Fibroblast of upper back skin (primary cell): ENCODE results near the gene C2orf49.
A peak's percentile ranks its signal among the peaks of the same experiment; 100 is the strongest.

Source experiments
- DNase-seq: peaks from one replicate; pipeline ENCODE4 v3.0.0-alpha.2; 2013

C2orf49 gene

DNA sequence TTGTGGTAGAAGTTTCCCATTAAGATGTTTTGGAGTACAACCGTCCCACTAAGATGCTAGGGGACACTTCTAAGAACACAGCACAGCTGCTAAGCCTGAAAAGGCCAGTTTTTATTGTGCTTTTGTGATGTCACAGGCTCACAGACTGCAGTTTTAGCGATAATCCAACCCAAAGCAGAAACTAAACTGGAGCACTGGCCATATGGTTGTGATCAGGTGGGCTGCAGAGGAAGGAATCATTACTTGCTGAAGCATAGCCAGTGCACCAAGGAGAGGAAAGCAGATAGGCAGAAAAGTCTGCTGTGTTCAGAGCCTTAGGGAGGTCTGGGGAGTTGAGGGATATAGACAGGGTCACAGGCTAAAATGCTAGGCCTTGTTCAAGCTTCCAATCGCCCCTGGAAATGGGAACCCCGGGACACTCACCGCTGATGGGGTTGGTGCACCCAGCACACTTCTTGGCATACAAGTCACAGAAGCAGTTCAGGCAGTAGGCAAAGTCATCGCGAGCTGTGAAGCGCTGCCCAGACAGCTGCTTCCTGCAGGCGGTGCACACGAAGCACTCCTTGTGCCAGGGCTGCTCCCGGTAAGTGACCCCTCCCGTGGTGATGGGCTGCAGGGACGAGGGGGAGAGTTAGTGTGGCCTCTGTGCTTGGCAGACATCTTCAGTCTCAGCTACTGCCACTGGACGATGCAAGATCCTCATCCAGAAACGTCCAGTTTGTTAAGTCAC lies 25.7 kb downstream of the C2orf49 start:
- DNase-seq = no peak

DNA sequence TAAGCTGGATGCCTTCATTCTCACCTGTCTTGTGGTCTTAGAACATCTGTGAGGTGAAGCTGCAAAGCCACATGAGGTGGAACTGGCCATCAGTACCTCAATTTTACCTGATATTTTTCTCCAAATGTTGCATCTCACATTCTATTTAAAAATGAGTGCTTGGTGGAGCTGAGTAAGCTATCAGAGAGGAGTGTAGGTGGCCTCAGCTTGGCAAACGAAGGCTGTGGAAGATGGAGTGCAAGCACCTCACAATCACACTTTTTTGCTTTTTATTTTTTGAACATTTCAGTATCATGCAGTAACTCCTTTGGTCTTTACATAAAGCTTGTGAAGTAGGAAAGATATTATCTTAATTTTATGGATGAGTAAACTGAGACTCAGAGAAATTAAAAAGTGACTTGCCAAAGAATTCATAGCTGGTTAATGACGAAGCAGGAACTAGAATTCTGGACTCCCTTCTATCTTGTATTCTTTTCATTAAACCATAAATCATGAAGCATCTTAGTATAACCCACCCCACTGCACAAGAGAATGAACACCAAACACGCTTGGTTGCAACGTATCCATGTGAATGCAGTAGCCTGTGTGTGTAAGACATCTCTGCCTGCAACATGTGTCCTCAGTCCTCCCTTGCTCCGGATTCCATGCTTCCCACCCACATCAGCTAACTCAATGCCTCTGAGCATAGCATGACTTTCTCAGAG lies 27.2 kb downstream of the C2orf49 start:
- peak; percentile 52 for DNase-seq

DNA sequence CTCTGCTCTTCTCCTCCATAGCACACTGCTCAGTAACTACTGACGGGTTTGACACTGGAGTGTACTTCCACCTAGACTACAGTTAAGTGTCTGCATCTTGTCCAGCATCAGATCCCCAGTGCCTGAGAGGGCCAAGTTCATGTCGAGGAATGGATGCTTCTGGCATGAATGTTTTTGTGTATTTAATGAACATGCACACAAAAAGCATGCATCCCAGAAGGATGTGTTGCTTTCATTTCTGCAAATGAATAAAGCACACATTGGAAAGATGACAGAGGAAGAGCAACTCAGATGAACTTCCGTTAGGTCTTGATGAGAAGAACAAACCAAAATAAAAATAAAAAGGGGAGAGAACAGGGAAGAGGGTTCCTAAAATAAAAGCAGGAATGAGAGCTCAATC lies 27.9 kb downstream of the C2orf49 start:
- no peak for DNase-seq

- no peak for DNase-seq
These were observed 31.5 kb downstream of the C2orf49 start for GRCh38 chr2:105368759-105369408.

GRCh38 chr2:105369777-105370690 lies 32.7 kb downstream of the C2orf49 start:
- DNase-seq = peak; percentile 85

- no peak for DNase-seq
These were observed 33.8 kb downstream of the C2orf49 start for GRCh38 chr2:105371156-105371555.

- DNase-seq = no peak
These were observed 34.5 kb downstream of the C2orf49 start for GRCh38 chr2:105371810-105372209.

DNA sequence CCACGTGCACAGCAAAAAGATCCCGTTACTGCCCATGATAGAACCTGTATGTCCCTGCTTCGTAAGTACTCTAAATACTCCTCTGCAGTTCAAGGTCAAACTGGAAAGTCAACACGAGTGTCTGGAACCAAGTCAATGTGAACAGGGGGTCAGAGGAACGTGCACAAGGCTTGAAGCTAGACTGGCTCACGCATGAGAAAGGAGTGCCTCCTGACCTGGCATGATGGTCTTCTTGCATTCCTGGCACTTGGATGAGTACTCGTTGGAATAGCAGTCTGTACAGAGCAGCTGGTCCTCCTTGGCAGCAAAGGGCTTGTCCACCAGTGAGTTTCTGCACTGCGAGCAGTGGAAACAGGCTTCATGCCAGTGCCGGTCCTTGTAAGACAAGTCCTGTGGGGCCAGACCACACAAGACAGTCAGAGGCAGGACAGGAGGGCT lies 36.0 kb downstream of the C2orf49 start:
- no peak for DNase-seq

DNA sequence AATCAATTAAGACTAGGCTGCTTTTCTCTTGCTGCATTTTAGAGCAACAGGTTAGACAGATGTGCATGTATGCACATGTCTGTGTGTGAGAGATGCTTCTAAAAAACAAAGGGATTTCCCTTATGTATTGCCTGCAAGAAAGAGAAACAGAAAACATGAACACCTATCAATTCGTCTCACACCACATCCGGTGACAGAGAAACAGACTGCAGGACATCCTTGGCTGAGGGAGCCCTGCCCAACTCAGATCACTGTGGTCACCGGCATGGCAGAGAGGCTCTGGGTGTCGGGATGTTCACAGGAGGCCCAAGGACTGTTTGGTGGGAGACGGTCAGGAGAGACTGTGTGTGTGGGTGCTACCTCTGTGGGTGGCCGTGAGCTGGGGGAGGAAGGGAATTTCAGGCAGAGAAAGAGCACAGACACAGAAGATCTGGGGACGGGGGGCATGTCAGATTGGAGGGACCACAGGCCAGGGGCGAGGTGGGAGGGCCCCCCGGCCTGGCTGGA lies 36.6 kb downstream of the C2orf49 start:
- DNase-seq = no peak

DNA sequence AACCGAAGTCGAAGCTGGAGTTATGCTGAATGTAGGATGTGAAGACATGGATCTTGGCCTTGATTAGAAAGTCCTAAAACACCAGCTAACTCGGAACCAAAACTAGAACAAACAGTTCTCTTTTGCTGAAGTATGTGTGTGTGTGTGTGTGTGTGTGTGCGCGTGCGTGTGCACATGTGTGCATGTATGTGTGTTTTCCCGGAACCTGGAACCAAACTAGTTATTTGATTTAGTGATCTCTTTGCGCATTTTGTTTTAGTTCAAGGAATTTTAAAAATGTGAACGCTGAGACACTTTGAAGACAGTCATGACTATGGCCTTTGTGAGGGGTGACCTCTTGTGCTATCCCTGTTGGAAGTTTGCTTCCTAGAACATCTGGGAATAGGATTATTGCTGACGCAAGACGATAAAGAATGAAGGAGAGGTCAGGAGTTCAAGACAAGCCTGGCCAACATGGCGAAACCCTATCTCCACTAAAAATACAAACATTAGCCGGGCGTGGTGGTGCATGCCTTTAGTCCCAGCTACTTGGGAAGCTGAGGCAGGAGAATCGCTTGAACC lies 37.7 kb downstream of the C2orf49 start:
- peak; percentile 76 for DNase-seq

GRCh38 chr2:105376010-105376409 lies 38.7 kb downstream of the C2orf49 start:
- DNase-seq = no peak

DNA sequence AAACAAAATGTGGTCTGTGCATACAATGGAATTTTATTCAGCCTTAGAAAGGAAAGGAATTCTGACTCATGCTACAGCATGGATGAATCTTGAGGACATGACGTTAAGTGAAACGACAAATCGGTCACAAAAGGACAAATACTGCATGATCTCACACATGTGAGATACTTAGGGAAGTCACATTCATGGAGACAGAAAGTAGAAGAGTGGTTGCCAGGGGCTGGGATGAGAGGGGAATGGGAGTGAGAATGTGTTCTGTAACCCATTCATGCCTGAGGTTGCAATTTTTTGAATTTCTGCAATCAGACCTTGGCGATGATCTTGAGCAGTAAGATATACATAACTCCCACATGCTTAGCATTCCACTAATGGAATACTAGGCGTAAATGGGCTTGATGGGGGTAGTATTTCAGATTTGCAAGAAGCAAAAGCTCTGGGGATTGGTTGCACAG lies 39.5 kb downstream of the C2orf49 start:
- peak; percentile 88 for DNase-seq

GRCh38 chr2:105377871-105378270 lies 40.5 kb downstream of the C2orf49 start:
- no peak for DNase-seq

GRCh38 chr2:105378276-105378840 lies 41.0 kb downstream of the C2orf49 start:
- DNase-seq = no peak

GRCh38 chr2:105378921-105379383 lies 41.6 kb downstream of the C2orf49 start:
- no peak for DNase-seq

DNA sequence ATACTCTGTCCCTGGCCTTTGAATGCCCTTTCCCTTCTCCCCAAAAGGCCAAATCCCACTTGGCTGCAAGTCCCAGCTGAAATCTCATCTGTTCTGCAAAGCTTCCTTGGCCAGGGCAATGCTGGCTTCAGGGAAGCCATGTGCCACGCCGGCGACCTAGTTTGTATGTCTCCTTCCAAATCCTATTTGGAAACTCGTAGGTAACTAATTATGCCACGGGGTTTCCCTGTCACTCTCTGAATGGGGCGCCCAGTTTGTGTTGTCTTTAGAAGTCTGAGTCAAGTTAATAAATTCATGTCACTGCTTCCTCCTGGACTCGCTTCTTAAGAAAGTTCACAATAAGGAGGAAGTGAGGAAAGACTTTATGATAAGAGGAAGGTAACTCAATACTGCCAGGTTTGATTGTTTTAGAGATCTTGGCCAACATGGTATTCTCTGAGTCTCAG lies 42.4 kb downstream of the C2orf49 start:
- no peak for DNase-seq

DNA sequence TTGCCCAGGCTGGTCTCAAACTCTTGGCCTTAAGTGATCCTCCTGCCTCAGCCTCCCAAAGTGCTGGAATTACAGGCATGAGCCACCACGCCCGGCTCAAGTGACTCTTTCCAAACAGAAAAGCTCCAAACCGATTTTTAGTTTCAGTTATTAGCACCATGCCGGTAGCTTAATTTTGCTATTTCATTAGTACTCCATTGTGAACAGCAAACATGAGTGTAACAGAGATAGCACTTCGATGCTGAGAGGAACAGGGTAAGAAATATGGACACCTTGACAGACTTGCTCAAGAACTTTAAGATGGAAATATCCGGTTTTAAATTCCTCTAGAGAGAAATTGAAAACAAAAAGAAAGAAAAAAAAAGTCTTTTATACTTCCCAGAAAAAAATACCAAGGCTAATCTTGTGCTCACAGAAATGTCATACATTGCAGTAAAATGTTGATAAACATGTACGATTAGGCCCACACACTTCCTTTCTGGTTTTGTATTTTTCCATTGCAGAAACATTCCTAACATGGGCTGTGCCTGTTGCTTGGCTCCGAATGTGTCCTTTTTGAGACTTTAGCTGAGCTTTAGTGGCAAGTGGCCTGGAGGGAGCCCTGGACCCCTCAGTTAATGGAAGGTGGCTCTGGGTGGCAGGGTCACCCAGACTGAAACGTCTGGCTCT lies 43.2 kb downstream of the C2orf49 start:
- DNase-seq = no peak

DNA sequence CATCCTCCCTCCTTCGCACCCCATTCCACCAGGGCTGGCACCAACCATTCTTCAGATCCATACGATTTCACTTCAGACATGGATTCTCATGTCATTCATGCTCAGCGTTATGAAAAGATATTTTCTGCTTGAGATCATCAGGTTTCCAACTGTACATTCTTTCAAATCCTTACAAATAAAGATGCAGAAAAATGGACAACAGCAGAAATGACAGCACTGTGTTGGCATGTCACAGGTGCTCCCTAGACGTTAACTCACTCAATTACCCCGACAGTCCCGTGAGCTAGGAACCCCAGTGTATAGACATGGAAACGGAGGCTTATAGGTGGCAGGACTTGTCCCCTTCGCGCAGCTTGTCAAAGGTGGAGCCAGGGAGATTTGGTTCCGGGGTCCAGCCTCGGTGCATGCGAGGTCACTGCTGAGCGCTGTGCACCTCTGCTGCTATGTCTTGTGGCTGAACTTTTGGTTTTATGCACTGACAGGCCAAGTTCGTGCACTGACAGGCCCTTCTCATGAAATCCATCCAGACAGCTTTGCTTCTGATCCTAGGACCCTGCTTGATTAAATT lies 43.8 kb downstream of the C2orf49 start:
- DNase-seq = no peak

GRCh38 chr2:105382177-105382576 lies 44.8 kb downstream of the C2orf49 start:
- no peak for DNase-seq

GRCh38 chr2:105383432-105384166 lies 46.3 kb downstream of the C2orf49 start:
- no peak for DNase-seq
